ENCODE data around the gene CD82.

The CD82 gene

GRCh38 chr11:44578279-44578678 is 12.8 kb downstream of the CD82 start:
- no peak for DNase-seq

- DNase-seq, result no peak
Observed at GRCh38 chr11:44579302-44579761, 13.9 kb downstream of the CD82 start.

- DNase-seq, result no peak
Observed at GRCh38 chr11:44580701-44581100, 15.2 kb downstream of the CD82 start.

GRCh38 chr11:44581246-44581645 is 15.8 kb downstream of the CD82 start:
- no peak for DNase-seq

GRCh38 chr11:44582641-44583352 is 17.3 kb downstream of the CD82 start:
- DNase-seq, result no peak

- no peak for DNase-seq
Observed at GRCh38 chr11:44583353-44583669, 17.8 kb downstream of the CD82 start.

GRCh38 chr11:44585421-44585820 is 20.0 kb downstream of the CD82 start:
- DNase-seq, result no peak

GRCh38 chr11:44589301-44589700 is 23.8 kb downstream of the CD82 start:
- DNase-seq, result no peak

- no peak for DNase-seq
Observed at GRCh38 chr11:44590769-44591168, 25.3 kb downstream of the CD82 start.

- no peak for DNase-seq
Observed at GRCh38 chr11:44591557-44591956, 26.1 kb downstream of the CD82 start.

GRCh38 chr11:44592125-44592940 is 26.9 kb downstream of the CD82 start:
- DNase-seq, result no peak

- no peak for DNase-seq
Observed at GRCh38 chr11:44593251-44593650, 27.8 kb downstream of the CD82 start.

- DNase-seq, result no peak
Observed at GRCh38 chr11:44595006-44595405, 29.5 kb downstream of the CD82 start.

GRCh38 chr11:44595964-44596381 is 30.5 kb downstream of the CD82 start:
- DNase-seq, result no peak

GRCh38 chr11:44596525-44597276 is 31.2 kb downstream of the CD82 start:
- no peak for DNase-seq

- no peak for DNase-seq
Observed at GRCh38 chr11:44597358-44598012, 32.0 kb downstream of the CD82 start.

- no peak for DNase-seq
Observed at GRCh38 chr11:44598831-44599230, 33.4 kb downstream of the CD82 start.

GRCh38 chr11:44600261-44600660 is 34.8 kb downstream of the CD82 start:
- no peak for DNase-seq

GRCh38 chr11:44600839-44601383 is 35.4 kb downstream of the CD82 start:
- DNase-seq, result no peak

GRCh38 chr11:44601471-44602370 is 36.3 kb downstream of the CD82 start:
- DNase-seq, result no peak

- DNase-seq, result no peak
Observed at GRCh38 chr11:44602891-44603310, 37.4 kb downstream of the CD82 start.

- no peak for DNase-seq
Observed at GRCh38 chr11:44604171-44604581, 38.7 kb downstream of the CD82 start.

Measured in GOT3 (cell line).